H1 (cell line): Measurements from ENCODE around the gene NELL1.

ENCODE experiments used
- ATF3 ChIP-seq: IDR thresholded peaks from 2 replicates; pipeline ENCODE4 v1.6.1; 2011; ENCODE audit warnings: low read depth, mild to moderate bottlenecking, low read length; ENCODE audit not compliant: insufficient read depth
- CBX8 ChIP-seq: fragments of 300-800, 300-1000 bp; sonication (generic); IDR thresholded peaks from 2 replicates; pipeline ENCODE4 v1.7.1; 2016; ENCODE audit warnings: low read depth, low read length, borderline replicate concordance
- CTCF ChIP-seq, 3 experiments: IDR thresholded peaks; 1 replicate in 2 of 3; 2 replicates in 1 of 3; pipeline versions ENCODE4 v1.5.1 to v1.6.1; 2011; ENCODE audit warnings: low read length in 3 of 3, mild to moderate bottlenecking in 3 of 3, inconsistent platforms in 2 of 3, low read depth in 1 of 3, moderate library complexity in 1 of 3; ENCODE audit not compliant: insufficient read depth in 1 of 3; ENCODE audit errors: control extremely low read depth in 1 of 3
- EP300 ChIP-seq, 2 experiments: IDR thresholded peaks; 1 replicate in 1 of 2; 2 replicates in 1 of 2; pipeline ENCODE4 v1.6.1; 2011 to 2012; ENCODE audit warnings: low read depth in 2 of 2, low read length in 2 of 2, mild to moderate bottlenecking in 2 of 2, borderline replicate concordance in 1 of 2, inconsistent platforms in 1 of 2, moderate library complexity in 1 of 2
- EZH2 ChIP-seq: fragments of 200-600 bp; sonication (generic); IDR thresholded peaks from 2 replicates; pipeline ENCODE4 v1.7.1; 2012; ENCODE audit warnings: low read depth, mild to moderate bottlenecking, moderate library complexity, low read length, inconsistent platforms; ENCODE audit not compliant: severe bottlenecking
- JUN ChIP-seq: IDR thresholded peaks from 2 replicates; pipeline ENCODE4 v1.6.1; 2011; ENCODE audit warnings: low read depth, mild to moderate bottlenecking, improper control_type of control experiment, low read length
- MAFK ChIP-seq: IDR thresholded peaks from 2 replicates; pipeline ENCODE4 v1.6.1; 2012; ENCODE audit warnings: low read depth, mild to moderate bottlenecking, improper control_type of control experiment, low read length
- MAX ChIP-seq: IDR thresholded peaks from 2 replicates; pipeline ENCODE4 v1.6.1; 2012; ENCODE audit warnings: inconsistent platforms
- NRF1 ChIP-seq: IDR thresholded peaks from 2 replicates; pipeline ENCODE4 v1.6.1; 2011; ENCODE audit warnings: mild to moderate bottlenecking, low read depth, low read length, improper control_type of control experiment
- POLR2A ChIP-seq, 2 experiments: IDR thresholded peaks; 1 replicate in 1 of 2; 2 replicates in 1 of 2; pipeline ENCODE4 v1.6.1; 2011; ENCODE audit warnings: low read depth in 2 of 2, low read length in 2 of 2, mild to moderate bottlenecking in 2 of 2; ENCODE audit errors: control extremely low read depth in 1 of 2
- RFX5 ChIP-seq: IDR thresholded peaks from 2 replicates; pipeline ENCODE4 v1.6.1; 2011; ENCODE audit warnings: low read depth, low read length, improper control_type of control experiment, borderline replicate concordance
- SP2 ChIP-seq: IDR thresholded peaks from 2 replicates; pipeline ENCODE4 v1.6.1; 2012; ENCODE audit warnings: mild to moderate bottlenecking, low read length, inconsistent platforms
- TAF1 ChIP-seq: IDR thresholded peaks from 2 replicates; pipeline ENCODE4 v1.6.1; 2011; ENCODE audit warnings: mild to moderate bottlenecking, low read depth, low read length

- no peak for TF ChIP-seq MAFK
- TF ChIP-seq CTCF (IDR thresholded peaks at IDR 0.05; ENCODE audit: control extremely low read depth in 1 of 3, insufficient read depth in 1 of 3, low read depth in 1 of 3, low read length in 3 of 3), result no peak
- TF ChIP-seq JUN, result no peak
- no peak for TF ChIP-seq POLR2A (IDR thresholded peaks at IDR 0.05; ENCODE audit: control extremely low read depth in 1 of 2, low read depth in 2 of 2, low read length in 2 of 2)
- no peak for TF ChIP-seq SP2
- TF ChIP-seq EZH2, result no peak
- TF ChIP-seq EP300 (IDR thresholded peaks at IDR 0.05; ENCODE audit: borderline replicate concordance in 1 of 2, low read depth in 2 of 2, low read length in 2 of 2), result no peak
- TF ChIP-seq ATF3, result no peak
- no peak for TF ChIP-seq TAF1
- TF ChIP-seq MAX, result no peak
- TF ChIP-seq NRF1, result no peak
- no peak for TF ChIP-seq RFX5
- TF ChIP-seq CBX8, result no peak
Observed at GRCh38 chr11:21144531-21144930, 475.1 kb downstream of the NELL1 start.
